Trophoblast cell (in vitro differentiated cells and primary cell): ENCODE data around the gene LMO2.
"Not testable (repeated sequence)": the region's sequence is repeated elsewhere in the genome, so short reads cannot be mapped to it uniquely, and the experiment has no call there.

Experiments
- DNase-seq, 2 donors: peaks; one replicate each; pipeline ENCODE4 v3.0.0-alpha.2; 2016
- H2AFZ ChIP-seq: 2 replicates; pipeline ENCODE4 v1.6.1; 2013; ENCODE audit warnings: low read length, moderate library complexity, mild to moderate bottlenecking; ENCODE audit not compliant: insufficient read depth, poor library complexity
- H2AK5ac ChIP-seq: 2 replicates; pipeline ENCODE4 v1.6.1; 2013; ENCODE audit warnings: mild to moderate bottlenecking, low read length
- H2BK120ac ChIP-seq: 2 replicates; pipeline ENCODE4 v1.6.1; 2013; ENCODE audit warnings: low read length, mild to moderate bottlenecking, moderate library complexity; ENCODE audit not compliant: insufficient read depth, poor library complexity
- H2BK12ac ChIP-seq: 2 replicates; pipeline ENCODE4 v1.6.1; 2013; ENCODE audit warnings: mild to moderate bottlenecking, low read length, moderate library complexity
- H2BK5ac ChIP-seq: 2 replicates; pipeline ENCODE4 v1.6.1; 2013; ENCODE audit warnings: low read length, low read depth, moderate library complexity, mild to moderate bottlenecking; ENCODE audit not compliant: poor library complexity
- H3K14ac ChIP-seq: 2 replicates; pipeline ENCODE4 v1.6.1; 2013; ENCODE audit warnings: mild to moderate bottlenecking, low read length
- H3K18ac ChIP-seq: 2 replicates; pipeline ENCODE4 v1.6.1; 2013; ENCODE audit warnings: mild to moderate bottlenecking, low read length
- H3K23ac ChIP-seq: 2 replicates; pipeline ENCODE4 v1.6.1; 2013; ENCODE audit warnings: low read length
- H3K27ac ChIP-seq: 2 replicates; pipeline ENCODE4 v1.5.1; 2013; ENCODE audit warnings: low read depth, mild to moderate bottlenecking, inconsistent platforms, low read length, moderate library complexity
- H3K27me3 ChIP-seq: 2 replicates; pipeline ENCODE4 v1.6.1; 2013; ENCODE audit warnings: inconsistent platforms, mild to moderate bottlenecking, low read length, moderate library complexity; ENCODE audit not compliant: insufficient read depth
- H3K36me3 ChIP-seq, 2 experiments: 1 replicate in 1 of 2; 2 replicates in 1 of 2; pipeline ENCODE4 v1.6.1; 2013; ENCODE audit warnings: low read length in 2 of 2, mild to moderate bottlenecking in 2 of 2, moderate library complexity in 1 of 2; ENCODE audit not compliant: insufficient read depth in 2 of 2, control insufficient read depth in 1 of 2
- H3K4ac ChIP-seq: 2 replicates; pipeline ENCODE4 v1.6.1; 2013; ENCODE audit warnings: low read depth, mild to moderate bottlenecking, low read length, moderate library complexity
- H3K4me1 ChIP-seq, 2 experiments: 1 replicate in 1 of 2; 2 replicates in 1 of 2; pipeline ENCODE4 v1.6.1; 2013; ENCODE audit warnings: low read length in 2 of 2, mild to moderate bottlenecking in 2 of 2, moderate library complexity in 1 of 2; ENCODE audit not compliant: insufficient read depth in 2 of 2, control insufficient read depth in 1 of 2
- H3K4me2 ChIP-seq: 2 replicates; pipeline ENCODE4 v1.6.1; 2013; ENCODE audit warnings: inconsistent platforms, mild to moderate bottlenecking, low read length, moderate library complexity
- H3K4me3 ChIP-seq: 2 replicates; pipeline ENCODE4 v1.5.1; 2013; ENCODE audit warnings: mild to moderate bottlenecking, low read depth, low read length, inconsistent platforms
- H3K79me1 ChIP-seq: one replicate; pipeline ENCODE4 v1.6.1; 2013; ENCODE audit warnings: low read length
- H3K79me2 ChIP-seq: 2 replicates; pipeline ENCODE4 v1.6.1; 2013; ENCODE audit warnings: low read length, mild to moderate bottlenecking; ENCODE audit not compliant: control insufficient read depth, insufficient read depth, poor library complexity
- H3K9ac ChIP-seq: 2 replicates; pipeline ENCODE4 v1.6.1; 2013; ENCODE audit warnings: mild to moderate bottlenecking, low read length
- H3K9me3 ChIP-seq: 2 replicates; pipeline ENCODE4 v1.6.1; 2013; ENCODE audit warnings: low read depth, mild to moderate bottlenecking, control low read depth, inconsistent platforms, low read length; ENCODE audit not compliant: insufficient read depth
- H4K12ac ChIP-seq: 2 replicates; pipeline ENCODE4 v1.6.1; 2013; ENCODE audit warnings: low read depth, mild to moderate bottlenecking, low read length, moderate library complexity
- H4K8ac ChIP-seq: 2 replicates; pipeline ENCODE4 v1.6.1; 2013; ENCODE audit warnings: low read depth, mild to moderate bottlenecking, low read length, moderate library complexity
- H4K91ac ChIP-seq: one replicate; pipeline ENCODE4 v1.6.1; 2013; ENCODE audit warnings: low read depth, mild to moderate bottlenecking, low read length, moderate library complexity
- WGBS: extraction: QIAGEN DNeasy Blood & Tissue Kit; methylation state at CpG from one replicate; pipeline ENCODE4 v1.1.7; 2013; ENCODE audit warnings: missing lambda C conversion rate; ENCODE audit not compliant: insufficient read length, insufficient coverage; ENCODE audit errors: extremely low coverage; 5-methylcytosine and 5-hydroxymethylcytosine counted together

Gene LMO2

GRCh38 chr11:33842236-33842915 lies 49.5 kb downstream of the LMO2 start:
- no peak overlapping the region for H2AK5ac ChIP-seq
- H3K9ac ChIP-seq, result no peak overlapping the region
- no peaks in the 10 kb centered on the region for H3K4me1 ChIP-seq
- H2BK120ac ChIP-seq, result no peak overlapping the region
- H3K79me2 ChIP-seq, result no peaks in the 10 kb centered on the region
- H3K9me3 ChIP-seq, result no peaks in the 10 kb centered on the region
- H4K12ac ChIP-seq, result no peak overlapping the region
- H3K4me2 ChIP-seq, result no peak overlapping the region
- no peak overlapping the region for H3K14ac ChIP-seq
- H4K91ac ChIP-seq, result no peak overlapping the region
- H3K18ac ChIP-seq, result no peak overlapping the region
- H4K8ac ChIP-seq, result no peak overlapping the region
- H2BK5ac ChIP-seq, result no peak overlapping the region
- H3K27ac ChIP-seq, result no peak overlapping the region
- H3K4me3 ChIP-seq, result no peak overlapping the region
- WGBS, result no CpG with 5 or more reads among the region's 13 CpGs
- peak; percentile 66 to 80 for DNase-seq
- no peak overlapping the region for H3K23ac ChIP-seq
- no peaks in the 10 kb centered on the region for H3K79me1 ChIP-seq
- no peak overlapping the region for H2BK12ac ChIP-seq
- no peaks in the 10 kb centered on the region for H3K36me3 ChIP-seq
- no peak overlapping the region for H3K4ac ChIP-seq
- no peaks in the 10 kb centered on the region for H3K27me3 ChIP-seq
- no peak overlapping the region for H2AFZ ChIP-seq

- H3K27me3 ChIP-seq, H2BK120ac ChIP-seq, H3K9me3 ChIP-seq, H4K91ac ChIP-seq, H4K8ac ChIP-seq, H3K4me1 ChIP-seq, H3K4ac ChIP-seq, H2AK5ac ChIP-seq, DNase-seq, H3K79me2 ChIP-seq, H3K14ac ChIP-seq, H4K12ac ChIP-seq, H3K36me3 ChIP-seq, H3K4me3 ChIP-seq, H2BK12ac ChIP-seq, H2BK5ac ChIP-seq, H3K23ac ChIP-seq, H3K9ac ChIP-seq, H2AFZ ChIP-seq, H3K4me2 ChIP-seq, H3K18ac ChIP-seq, H3K27ac ChIP-seq, H3K79me1 ChIP-seq: not testable (repeated sequence)
- no CpG with 5 or more reads among the region's 3 CpGs for WGBS
These were observed 53.6 kb downstream of the LMO2 start for GRCh38 chr11:33838234-33838633.

GRCh38 chr11:33837334-33837733 lies 54.5 kb downstream of the LMO2 start:
- H3K36me3 ChIP-seq, H3K79me2 ChIP-seq, H3K79me1 ChIP-seq, H4K12ac ChIP-seq, H2BK12ac ChIP-seq, H3K4me1 ChIP-seq, DNase-seq, H4K8ac ChIP-seq, H3K4ac ChIP-seq, H3K14ac ChIP-seq, H2AFZ ChIP-seq, H3K4me3 ChIP-seq, H4K91ac ChIP-seq, H2BK5ac ChIP-seq, H3K27me3 ChIP-seq, H3K9me3 ChIP-seq, H3K4me2 ChIP-seq, H2BK120ac ChIP-seq, H2AK5ac ChIP-seq, H3K23ac ChIP-seq, H3K18ac ChIP-seq, H3K9ac ChIP-seq, H3K27ac ChIP-seq: not testable (repeated sequence)
- no CpG with 5 or more reads among the region's 5 CpGs for WGBS

GRCh38 chr11:33835143-33835878 lies 56.6 kb downstream of the LMO2 start:
- Histone ChIP-seq H3K4me3 (no peak overlapping the region), H3K27me3 (no peaks in the 10 kb centered on the region), H3K9me3 (no peaks in the 10 kb centered on the region), H3K18ac (no peak overlapping the region), H3K36me3 (no peaks in the 10 kb centered on the region), H2AFZ (no peak overlapping the region), H3K14ac (no peak overlapping the region), H2BK120ac (no peak overlapping the region), H4K91ac (no peak overlapping the region), H3K4me2 (no peak overlapping the region), H3K79me1 (no peaks in the 10 kb centered on the region), H3K4ac (no peak overlapping the region), H3K4me1 (peaks cover 1 to 2% of the 10 kb centered on the region in 2 experiments), H4K8ac (no peak overlapping the region), H3K9ac (no peak overlapping the region), H3K79me2 (no peaks in the 10 kb centered on the region), H2BK5ac (no peak overlapping the region), H2AK5ac (no peak overlapping the region), H4K12ac (no peak overlapping the region), H3K27ac (no peak overlapping the region), H3K23ac (no peak overlapping the region), H2BK12ac (no peak overlapping the region)
- WGBS, result no CpG with 5 or more reads among the region's 5 CpGs
- peak; percentile 16 to 62 for DNase-seq
